Ishikawa (cell line): Measurements from ENCODE around the gene AHNAK2.

Experiments used
- EP300 ChIP-seq: IDR thresholded peaks from 2 replicates; pipeline ENCODE4 v1.6.1; 2012; ENCODE audit warnings: borderline replicate concordance
- RAD21 ChIP-seq: IDR thresholded peaks from 2 replicates; pipeline ENCODE4 v1.6.1; 2012; ENCODE audit warnings: low read depth
- REST ChIP-seq: IDR thresholded peaks from 2 replicates; pipeline ENCODE4 v1.6.1; 2012; ENCODE audit warnings: low read depth, mild to moderate bottlenecking
- TEAD4 ChIP-seq: IDR thresholded peaks from 2 replicates; pipeline ENCODE4 v1.6.1; 2012
- YY1 ChIP-seq: IDR thresholded peaks from 2 replicates; pipeline ENCODE4 v1.6.1; 2012; ENCODE audit warnings: low read depth

GRCh38 chr14:104935026-104935650, 43.0 kb downstream of the AHNAK2 start:
- TF ChIP-seq REST (no peak), YY1 (no peak), RAD21 (no peak), EP300 (no peak), TEAD4 (no peak)
